Ovary (tissue), 10 donors: ENCODE data around the gene PHKG1. TPM values are rescaled to one million over a fixed set of nuclear protein-coding genes. Genes with fewer than 3 reads are reported as not detected.
A peak's percentile ranks its signal among the peaks of the same experiment; 100 is the strongest.
"Not testable (repeated sequence)": the region's sequence is repeated elsewhere in the genome, so short reads cannot be mapped to it uniquely, and the experiment has no call there.

ENCODE experiments used
- DNase-seq, 5 donors: peaks; one replicate each; pipeline ENCODE4 v3.0.0-alpha.2; 2019 to 2020
- H3K27ac ChIP-seq, 2 donors: fragments of 200-600 bp; one replicate each; pipeline versions ENCODE4 v1.5.1 to v1.8.0; 2019 to 2022
- H3K27me3 ChIP-seq: fragments of 200-600 bp; one replicate; pipeline ENCODE4 v1.8.0; 2022
- H3K36me3 ChIP-seq: fragments of 200-600 bp; sonication (generic); one replicate; pipeline ENCODE4 v1.5.1; 2019
- H3K4me1 ChIP-seq: one replicate; pipeline ENCODE4 v1.8.1; 2013; ENCODE audit warnings: mild to moderate bottlenecking, moderate library complexity; ENCODE audit not compliant: insufficient read depth
- H3K4me3 ChIP-seq: fragments of 200-600 bp; sonication (generic); one replicate; pipeline ENCODE4 v1.5.1; 2017
- H3K9me3 ChIP-seq, 2 donors: fragments of 200-600 bp in 1 of 2; sonication (generic) in 1 of 2; one replicate each; pipeline versions ENCODE4 v1.5.1 to v1.8.1; 2013 to 2019; ENCODE audit warnings: mild to moderate bottlenecking in 1 of 2, moderate library complexity in 1 of 2
- EP300 ChIP-seq: sonication (generic); formaldehyde crosslinking; IDR thresholded peaks from one replicate; pipeline ENCODE4 v1.6.1; 2017; ENCODE audit warnings: antibody characterized with exemption
- POLR2A ChIP-seq: fragments of 450-650 bp; IDR thresholded peaks from one replicate; pipeline ENCODE4 v1.6.1; 2017; ENCODE audit warnings: antibody characterized with exemption, mild to moderate bottlenecking, moderate library complexity
- WGBS, 3 donors: extraction: QIAGEN DNeasy Blood & Tissue Kit in 1 of 3; methylation state at CpG; one replicate each; pipeline versions ENCODE4 v1.1.5 to v1.1.7; 2013 to 2017; 5-methylcytosine and 5-hydroxymethylcytosine counted together
- intact Hi-C, 4 donors: fragments of 100-400 bp; cut with DNase I; formaldehyde crosslinking; loops; one replicate each; pipeline versions ENCODE4 v1.11.0 to v1.15.1; 2022 to 2023
- long read RNA-seq, 3 donors: library from polyadenylated mRNA in 2 of 3; unstranded in 2 of 3; transcript quantifications; one replicate each; pipeline ENCODE4 v2.0.0 and lab custom pipeline, GENCODE V29; 2021 to 2026
- polyA plus RNA-seq, 2 donors: library from polyadenylated mRNA; stranded (reverse); fragments of 200-250 nt in 1 of 2; fragments of 350-450 nt in 1 of 2; fragmentation: Illumina TruSeq in 1 of 2; extraction: RNeasy Lipid Tissue Mini Kit (QIAGEN cat#74804) in 1 of 2; gene quantifications; one replicate each; pipeline ENCODE4 v1.2.3, GENCODE V29; 2013 to 2014
- total RNA-seq, 7 donors: library from RNA; depleted of rRNA in 2 of 7; stranded (reverse); fragments of >200 nt in 2 of 7; fragmentation: NEBNext Ultra II Directional in 3 of 7; extraction: Animal tissue kit (Norgen Biotek cat#: 25700) in 3 of 7; gene quantifications; one replicate each; pipeline versions ENCODE4 v1.1.0 to v1.2.4, GENCODE V29; 2016 to 2023
- TF ChIP-seq, protein P1 (sequence below), 3 donors: fragments of 450-650 bp in 2 of 3; fragments of 200-600 bp in 1 of 3; IDR thresholded peaks; one replicate each; pipeline versions ENCODE4 v1.5.1 to v1.8.0; 2016 to 2022; ENCODE audit warnings: antibody characterized with exemption in 3 of 3, mild to moderate bottlenecking in 1 of 3
- donor health status: DM: no; HTN: no; CAD: no; lungs with moderate emphysema.
- donor health status: DM: no; HTN: no; CAD: no.
- donor health status: Bipolar disorder and iron deficiency.
- donor health status: DM: yes; HTN: yes; CAD: no.
- donor health status: DM: no; HTN: no; CAD: no.
- donor health status: DM: yes; HTN: yes; CAD: no.

PHKG1 gene
- total RNA-seq (1 to 10 TPM; 1.0 to 2.3 (median 1.1) TPM), polyA plus RNA-seq (1 to 10 TPM in 1 of 2 donors, under 1 TPM in 1; 0.97 to 1.2 TPM)
- long read RNA-seq, donor 1, transcript PHKG1-201 (10 exons, 1,431 nt) = major isoform, 5 of 10 reads
- long read RNA-seq, donor 1, partial matches to known transcripts = 1 of 10 reads
- long read RNA-seq, donor 1, other reads (novel, unspliced or antisense) = 4 of 10 reads
- long read RNA-seq, donor 2 = 0 reads
- long read RNA-seq, donor 3, partial matches to known transcripts = 0 of 9 reads
- long read RNA-seq, donor 3, other reads (novel, unspliced or antisense) = 9 of 9 reads

DNA sequence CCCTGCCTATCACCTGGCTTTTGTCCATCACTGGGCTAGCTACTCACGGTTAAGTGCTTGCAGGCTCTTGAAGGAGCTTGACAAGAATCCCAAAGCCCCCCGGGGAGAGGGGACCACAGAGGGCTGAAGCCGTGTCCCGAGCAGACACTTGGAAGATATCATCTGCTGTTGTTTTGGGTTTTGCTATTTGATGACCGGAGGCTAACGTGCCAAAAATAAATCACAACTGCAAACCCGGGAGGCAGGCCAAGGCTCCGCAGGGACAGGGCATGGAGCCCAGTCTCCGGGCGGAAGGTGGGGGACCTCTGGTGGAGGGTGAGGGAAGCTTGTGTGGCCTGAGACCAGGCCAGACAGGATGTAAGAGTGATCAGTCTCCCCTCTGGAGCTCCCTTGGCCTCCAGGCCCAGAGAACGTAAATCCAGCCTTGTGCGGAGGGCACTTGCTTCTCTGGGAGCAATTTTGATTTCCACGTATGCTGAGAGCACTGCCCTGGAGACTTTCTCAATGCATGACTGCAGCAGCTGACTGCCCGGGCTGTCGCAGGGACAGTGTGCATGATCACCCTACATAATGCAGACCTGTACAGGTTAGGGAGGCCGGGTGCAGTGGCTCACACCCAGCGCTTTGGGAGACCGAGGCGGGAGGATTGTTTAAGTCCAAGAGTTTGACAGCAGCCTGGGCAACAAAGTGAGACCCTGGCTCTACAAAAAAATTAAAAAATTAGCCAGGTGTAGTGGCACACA, at the start of gene PHKG1:
TSS of gene PHKG1 (minus strand) at position 164 of the 743 bp plus-strand sequence. CDS start 4,011 bp downstream, outside the sequence.
- peak; percentile 79 to 89 (median 85) for DNase-seq
- Histone ChIP-seq H3K27ac (peak within 1 kb of the TSS in 1 of 2 donors; percentile 26), H3K4me3 (no peak within 1 kb of the TSS), H3K27me3 (no peaks in the 10 kb centered on the region), H3K4me1 (peaks cover 13% of the 10 kb centered on the region), H3K9me3 (no peaks in the 10 kb centered on the region), H3K36me3 (no peaks in the 10 kb centered on the region)
- 14 to 18% (median 17%) methylated on average over 19 of the region's 19 CpGs for WGBS, 3 donors
- TF ChIP-seq, protein P1, sequence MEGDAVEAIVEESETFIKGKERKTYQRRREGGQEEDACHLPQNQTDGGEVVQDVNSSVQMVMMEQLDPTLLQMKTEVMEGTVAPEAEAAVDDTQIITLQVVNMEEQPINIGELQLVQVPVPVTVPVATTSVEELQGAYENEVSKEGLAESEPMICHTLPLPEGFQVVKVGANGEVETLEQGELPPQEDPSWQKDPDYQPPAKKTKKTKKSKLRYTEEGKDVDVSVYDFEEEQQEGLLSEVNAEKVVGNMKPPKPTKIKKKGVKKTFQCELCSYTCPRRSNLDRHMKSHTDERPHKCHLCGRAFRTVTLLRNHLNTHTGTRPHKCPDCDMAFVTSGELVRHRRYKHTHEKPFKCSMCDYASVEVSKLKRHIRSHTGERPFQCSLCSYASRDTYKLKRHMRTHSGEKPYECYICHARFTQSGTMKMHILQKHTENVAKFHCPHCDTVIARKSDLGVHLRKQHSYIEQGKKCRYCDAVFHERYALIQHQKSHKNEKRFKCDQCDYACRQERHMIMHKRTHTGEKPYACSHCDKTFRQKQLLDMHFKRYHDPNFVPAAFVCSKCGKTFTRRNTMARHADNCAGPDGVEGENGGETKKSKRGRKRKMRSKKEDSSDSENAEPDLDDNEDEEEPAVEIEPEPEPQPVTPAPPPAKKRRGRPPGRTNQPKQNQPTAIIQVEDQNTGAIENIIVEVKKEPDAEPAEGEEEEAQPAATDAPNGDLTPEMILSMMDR (IDR thresholded peaks at IDR 0.05) = peak; percentile 12 to 32 (median 24)
- TF ChIP-seq POLR2A = no peak
- intact Hi-C loops = no loop called here

DNA sequence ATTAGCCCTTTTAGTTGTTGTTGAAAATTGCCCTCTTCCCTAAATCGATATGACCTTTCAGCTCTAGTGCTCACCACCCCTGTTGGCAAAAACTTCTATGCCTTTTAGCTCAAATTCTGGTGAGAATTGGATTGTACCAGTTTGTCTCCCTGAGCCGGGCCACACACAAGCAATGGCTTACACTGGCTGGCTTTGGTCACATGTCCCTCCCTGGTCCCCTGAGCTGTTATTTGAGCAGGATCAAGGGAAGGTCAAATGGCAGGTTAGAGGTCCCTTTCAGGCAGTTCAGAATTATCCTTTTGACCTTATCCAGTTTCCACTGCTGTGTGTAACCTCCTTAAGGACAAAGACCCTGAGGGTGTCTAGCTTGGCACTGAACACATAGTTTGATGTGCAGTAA, 38.3 kb upstream of the PHKG1 start:
- H3K4me1 ChIP-seq, H3K27me3 ChIP-seq, H3K9me3 ChIP-seq, H3K27ac ChIP-seq, DNase-seq, H3K36me3 ChIP-seq, intact Hi-C loops, H3K4me3 ChIP-seq: not testable (repeated sequence)
- WGBS, 3 donors = 59 to 71% (median 59%) methylated on average over 2 of the region's 2 CpGs

DNA sequence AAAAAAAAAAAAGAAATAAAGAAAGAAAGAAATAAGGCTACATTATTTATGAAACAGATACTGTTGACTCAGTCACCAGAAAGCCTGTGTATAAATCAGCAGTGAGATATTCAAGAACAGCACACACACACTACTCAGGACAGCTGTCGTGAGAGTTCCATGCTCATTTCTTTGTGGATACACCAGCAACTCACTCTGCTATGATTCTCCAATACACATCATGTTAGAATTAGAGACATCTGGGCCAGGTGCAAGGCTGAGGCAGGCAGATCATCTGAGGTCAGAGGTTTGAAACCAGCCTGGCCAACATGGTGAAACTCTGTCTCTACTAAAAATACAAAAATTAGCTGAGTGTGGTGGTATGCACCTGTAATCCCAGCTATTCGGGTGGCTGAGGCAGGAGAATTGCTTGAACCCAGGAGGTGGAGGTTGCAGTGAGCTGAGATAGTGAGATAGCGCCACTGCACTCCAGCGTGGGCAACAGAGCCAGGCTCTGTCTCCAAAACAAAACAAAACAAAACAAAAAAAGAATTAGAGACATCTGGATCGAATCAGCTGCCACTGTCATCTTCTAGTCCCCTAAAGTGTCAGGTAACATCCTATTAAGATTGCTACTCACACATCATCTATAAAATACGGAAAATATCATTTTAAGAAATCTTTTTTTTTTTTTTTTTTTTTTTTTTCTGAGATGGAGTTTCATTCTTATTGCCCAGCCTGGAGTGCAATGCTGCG, 34.7 kb upstream of the PHKG1 start:
- no peak overlapping the region for H3K27ac ChIP-seq
- no peaks in the 10 kb centered on the region for H3K4me1 ChIP-seq
- no peak overlapping the region for H3K4me3 ChIP-seq
- no peaks in the 10 kb centered on the region for H3K36me3 ChIP-seq
- no peaks in the 10 kb centered on the region for H3K27me3 ChIP-seq
- TF ChIP-seq EP300 (no peak), POLR2A (no peak)
- TF ChIP-seq, protein P1 (IDR thresholded peaks at IDR 0.05) = no peak
- 59 to 73% (median 71%) methylated on average over 7 of the region's 7 CpGs for WGBS, 3 donors
- no peak for DNase-seq
- intact Hi-C loops = no loop called here
- no peaks in the 10 kb centered on the region for H3K9me3 ChIP-seq

DNA sequence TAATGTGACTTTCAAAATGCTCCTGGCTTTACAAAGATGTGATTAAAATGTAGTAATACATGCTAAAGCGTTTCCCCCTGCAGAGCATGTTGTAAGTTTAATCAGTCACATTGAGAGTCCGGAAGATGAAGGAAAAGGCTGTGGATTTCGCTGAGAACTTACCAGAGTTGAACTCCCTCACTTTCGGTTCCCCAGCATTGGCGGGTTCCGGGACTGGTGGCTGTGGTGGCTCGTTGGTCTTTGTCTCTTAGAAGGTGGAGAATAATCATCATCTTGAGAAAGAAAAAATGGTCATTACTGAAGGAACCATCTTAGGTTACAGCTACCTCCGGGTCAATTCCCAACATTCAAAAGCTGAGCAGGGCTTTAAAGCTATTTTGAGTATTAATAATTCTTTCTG, 33.1 kb upstream of the PHKG1 start:
- Histone ChIP-seq H3K4me3 (no peak overlapping the region), H3K4me1 (no peaks in the 10 kb centered on the region), H3K36me3 (no peaks in the 10 kb centered on the region), H3K9me3 (no peaks in the 10 kb centered on the region), H3K27me3 (no peaks in the 10 kb centered on the region), H3K27ac (no peak overlapping the region)
- DNase-seq = no peak
- intact Hi-C loops = no loop called here
- WGBS, 3 donors = 70 to 85% (median 80%) methylated on average over 8 of the region's 8 CpGs
- TF ChIP-seq EP300 (no peak), POLR2A (no peak)
- TF ChIP-seq, protein P1 (IDR thresholded peaks at IDR 0.05) = no peak
